ENCODE data around the gene RASGRF2. TPM values are rescaled to one million over a fixed set of nuclear protein-coding genes. Genes with fewer than 3 reads are reported as not detected.
A peak's percentile ranks its signal among the peaks of the same experiment; 100 is the strongest.

The RASGRF2 gene
- total RNA-seq, 1 donor from 2014 or later, result not detected

DNA sequence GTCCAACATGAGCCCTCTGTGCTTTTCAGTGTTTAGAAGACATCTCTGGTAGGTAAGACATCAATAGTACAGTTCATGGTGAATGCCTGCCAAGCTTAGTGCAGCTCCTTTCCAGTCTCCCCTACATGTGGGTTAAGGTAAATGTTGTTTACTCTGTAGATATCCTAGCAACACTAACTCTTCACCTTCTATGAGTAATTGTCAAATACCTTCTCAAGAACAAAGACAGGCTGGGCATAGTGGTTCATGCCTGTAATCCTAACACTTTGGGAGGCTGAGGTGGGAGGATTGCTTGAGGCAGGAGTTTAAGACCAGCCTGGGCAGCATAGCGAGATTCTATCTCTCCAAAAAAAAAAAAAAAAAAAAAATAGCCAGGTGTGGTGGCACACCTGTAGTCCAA lies 18.7 kb upstream of the RASGRF2 start:
- no peak for DNase-seq (ENCODE audit: low read depth)

- no peak for DNase-seq (ENCODE audit: low read depth)
These were observed 8.8 kb upstream of the RASGRF2 start for GRCh38 chr5:80951366-80951765.

GRCh38 chr5:80953587-80953986 lies 6.6 kb upstream of the RASGRF2 start:
- no peak for DNase-seq (ENCODE audit: low read depth)

GRCh38 chr5:80955082-80955590 lies 5.0 kb upstream of the RASGRF2 start:
- no peak for DNase-seq (ENCODE audit: low read depth)

- no peak for DNase-seq (ENCODE audit: low read depth)
These were observed 3.9 kb upstream of the RASGRF2 start for GRCh38 chr5:80956272-80956671.

DNA sequence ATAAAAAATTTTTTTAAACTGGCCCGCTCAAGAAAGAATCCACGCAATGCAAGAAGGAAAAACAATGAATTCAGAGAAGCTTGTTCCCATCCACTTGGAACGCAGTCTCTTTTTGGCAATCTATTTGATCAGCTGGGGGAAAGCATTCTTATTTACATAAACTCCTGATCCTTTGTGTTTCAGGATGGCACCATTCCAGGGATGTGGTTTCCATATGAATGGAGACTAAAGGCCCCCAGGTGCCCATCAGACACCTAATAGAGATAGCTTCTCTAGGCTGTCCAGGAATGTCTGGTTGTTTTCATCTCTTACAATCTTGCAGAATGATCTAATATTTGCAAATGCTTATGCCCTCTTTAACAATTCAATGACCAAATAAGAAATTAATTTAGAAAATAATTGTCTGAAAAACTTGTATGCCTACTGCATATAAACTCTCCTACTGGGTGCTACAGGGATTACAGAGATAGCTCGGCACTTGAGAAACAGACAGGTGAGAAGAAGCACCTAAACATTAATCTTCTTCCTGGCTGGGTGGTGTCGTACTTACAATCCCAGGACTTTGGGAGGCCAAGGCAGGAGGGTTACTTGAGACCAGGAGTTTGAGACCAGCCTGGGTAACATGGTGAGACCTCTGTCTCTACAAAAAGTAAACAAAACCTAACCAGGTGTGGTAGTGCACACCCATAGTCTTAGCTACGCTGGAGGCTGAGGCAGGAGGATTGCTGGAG lies 3.0 kb upstream of the RASGRF2 start:
- no peak for DNase-seq (ENCODE audit: low read depth)

DNA sequence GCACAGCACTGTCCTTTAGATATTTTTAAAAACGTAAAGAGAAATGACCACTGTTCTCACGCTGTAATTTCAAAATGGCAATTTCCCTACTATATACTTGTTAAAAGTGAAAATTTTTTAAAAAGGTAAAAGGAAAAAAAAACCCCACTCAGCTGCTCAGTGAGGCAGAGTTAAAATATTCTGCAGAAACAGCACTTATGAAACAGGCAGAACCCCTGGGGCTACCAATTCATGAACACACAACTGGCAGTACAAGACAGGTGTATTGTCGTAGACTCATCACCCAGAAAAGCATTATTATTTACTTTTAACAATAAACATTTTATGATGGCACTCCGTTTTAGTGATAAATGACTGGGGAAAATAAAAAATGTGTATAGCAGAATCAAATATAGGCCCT lies 1.5 kb upstream of the RASGRF2 start:
- DNase-seq (ENCODE audit: low read depth), result no peak

DNA sequence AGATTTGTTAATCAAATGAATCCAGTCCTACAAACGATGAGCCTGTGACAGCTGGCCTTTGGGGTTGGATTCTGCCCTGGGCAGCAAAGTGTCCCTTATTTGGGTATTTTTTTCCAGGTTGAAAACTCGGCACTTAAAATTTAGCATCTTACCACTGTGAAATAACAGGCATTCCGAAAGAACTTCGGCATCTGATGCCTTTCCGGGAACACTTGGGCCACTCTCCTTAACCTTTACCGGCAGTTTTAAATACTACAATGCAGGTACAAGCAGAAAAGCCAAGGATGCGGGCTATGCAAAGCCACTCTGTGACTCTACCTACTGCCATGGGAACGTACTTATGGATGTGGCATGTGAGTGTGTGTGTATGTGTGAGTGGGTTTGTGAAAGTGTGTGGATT lies 1.0 kb upstream of the RASGRF2 start:
- no peak for DNase-seq (ENCODE audit: low read depth)

DNA sequence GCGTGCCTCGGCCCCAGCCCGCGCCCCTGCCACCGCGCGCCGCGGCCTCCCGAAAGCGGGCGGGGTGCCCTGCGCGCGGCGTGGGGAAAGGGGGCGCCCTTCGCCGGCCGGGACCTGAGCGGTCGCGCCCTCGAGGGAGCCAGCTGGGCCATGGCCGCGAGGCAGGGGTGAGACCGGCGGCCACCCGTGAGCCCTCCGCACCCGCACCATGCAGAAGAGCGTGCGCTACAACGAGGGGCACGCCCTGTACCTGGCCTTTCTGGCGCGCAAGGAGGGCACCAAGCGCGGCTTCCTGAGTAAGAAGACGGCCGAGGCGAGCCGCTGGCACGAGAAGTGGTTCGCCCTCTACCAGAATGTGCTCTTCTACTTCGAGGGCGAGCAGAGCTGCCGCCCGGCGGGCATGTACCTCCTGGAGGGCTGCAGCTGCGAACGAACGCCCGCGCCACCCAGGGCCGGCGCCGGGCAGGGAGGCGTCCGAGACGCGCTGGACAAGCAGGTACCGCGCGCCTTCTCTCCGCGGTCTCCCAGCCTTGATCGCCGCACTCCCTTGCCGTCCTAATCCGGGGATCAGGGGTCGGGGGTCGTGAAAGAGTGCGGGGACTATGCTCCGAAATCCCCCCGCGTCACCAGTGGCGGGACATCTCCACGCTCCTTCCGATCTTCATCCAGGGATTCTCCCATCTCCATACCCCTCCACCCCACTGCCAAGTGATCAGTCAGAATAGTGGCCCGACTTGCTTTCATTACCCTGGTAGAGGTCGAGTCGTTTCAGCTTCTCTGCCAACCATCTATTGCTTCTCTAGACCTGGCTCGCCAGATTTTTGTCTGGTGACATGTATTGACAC lies 590 bp downstream of the RASGRF2 start:
- DNase-seq (ENCODE audit: low read depth), result peak; percentile 6

- no peak for DNase-seq (ENCODE audit: low read depth)
These were observed 1.5 kb downstream of the RASGRF2 start for GRCh38 chr5:80961376-80962281.

DNA sequence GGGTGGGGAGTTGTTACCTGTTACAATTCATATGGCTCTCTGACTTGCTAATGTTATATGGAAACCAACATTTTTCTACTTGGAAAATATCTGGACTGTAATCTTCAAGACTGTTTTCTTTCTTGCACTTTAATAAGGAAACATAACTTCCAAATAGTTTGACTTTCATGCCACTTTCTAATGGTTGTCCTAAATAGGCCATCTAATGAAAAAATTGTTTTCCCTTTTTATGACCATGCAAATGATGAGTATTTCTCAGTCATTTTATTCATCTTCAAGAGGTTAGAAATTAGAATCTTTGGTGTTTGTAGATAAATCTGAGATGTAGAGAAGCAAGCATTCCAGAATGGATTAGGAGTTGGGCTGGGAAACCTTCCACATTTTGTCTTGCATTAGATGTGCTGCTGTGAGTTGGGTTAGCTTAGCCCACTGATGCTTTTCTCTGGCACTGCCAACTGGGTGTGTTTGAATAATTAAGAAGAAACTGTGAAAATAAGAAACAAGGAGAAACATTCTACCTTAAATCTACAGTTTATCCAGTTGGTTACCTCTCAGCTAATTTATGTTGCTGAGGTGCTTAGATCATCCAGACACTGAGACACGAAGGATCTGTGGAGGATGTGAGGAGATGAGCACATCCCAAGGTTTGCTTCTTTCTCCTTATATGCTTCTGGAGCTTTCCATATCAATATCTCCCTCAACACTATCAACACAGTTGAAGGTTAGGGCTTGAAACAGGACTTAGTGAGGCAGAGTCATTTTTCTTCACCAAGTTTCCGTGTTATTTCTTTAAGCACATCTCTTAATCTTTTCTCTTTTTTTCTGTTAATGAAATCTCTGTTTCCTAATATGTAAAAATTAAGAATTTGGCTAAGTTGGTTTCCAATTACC lies 2.7 kb downstream of the RASGRF2 start:
- no peak for DNase-seq (ENCODE audit: low read depth)

DNA sequence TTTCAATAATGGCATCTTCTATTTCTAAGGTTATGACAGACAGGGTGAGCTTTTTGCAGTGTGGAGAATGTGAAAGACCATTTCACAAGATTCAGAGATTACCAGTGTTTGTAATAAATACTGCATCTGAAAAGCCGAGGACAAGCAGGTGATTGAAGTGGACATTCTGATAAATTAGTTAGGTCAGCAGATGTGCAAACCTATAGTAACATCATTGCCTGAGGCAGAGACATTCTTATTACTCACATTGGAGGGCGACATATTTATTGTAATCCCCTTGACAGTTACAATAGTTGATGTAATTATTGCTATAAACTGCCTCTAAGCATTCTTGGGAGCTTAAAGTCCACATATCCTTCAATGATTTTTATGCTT lies 3.3 kb downstream of the RASGRF2 start:
- no peak for DNase-seq (ENCODE audit: low read depth)

GRCh38 chr5:80963966-80964481 lies 3.9 kb downstream of the RASGRF2 start:
- DNase-seq (ENCODE audit: low read depth), result no peak

DNA sequence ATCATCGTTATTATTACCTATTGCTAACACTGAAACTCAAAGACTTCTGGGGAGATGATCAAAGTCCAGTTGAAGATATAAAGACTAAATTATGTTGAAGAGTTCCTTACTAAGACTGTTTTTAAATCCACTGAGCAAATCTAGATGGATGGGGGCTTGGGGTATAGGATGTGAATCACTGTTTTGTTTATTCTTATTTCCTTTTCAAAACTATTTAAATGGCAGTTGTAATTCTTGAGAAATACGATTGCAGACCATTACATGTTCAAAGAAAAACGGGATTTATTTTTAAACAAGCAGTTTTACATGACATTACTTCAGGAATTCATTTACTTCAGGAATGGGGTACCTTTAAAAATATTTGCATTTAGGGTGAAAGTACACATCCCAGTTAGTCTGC lies 4.3 kb downstream of the RASGRF2 start:
- no peak for DNase-seq (ENCODE audit: low read depth)

DNA sequence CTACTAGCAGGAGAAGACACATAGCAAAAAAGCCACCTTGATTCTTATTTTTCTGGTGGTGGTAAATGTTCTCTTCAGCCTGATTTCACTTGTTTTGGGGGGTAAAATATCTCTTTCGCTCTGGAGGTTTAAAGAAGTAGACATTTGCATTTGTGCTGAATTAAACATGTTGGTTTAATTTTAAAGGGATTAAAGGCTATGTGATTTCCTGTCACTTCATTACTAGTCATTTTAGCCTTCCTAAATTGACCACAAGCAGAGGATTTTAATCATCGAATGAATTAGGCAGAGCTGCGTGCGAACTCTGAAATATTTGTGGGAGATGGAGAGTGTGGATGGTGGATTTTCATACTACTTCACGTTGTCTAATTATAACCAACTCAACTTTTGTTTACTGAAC lies 4.8 kb downstream of the RASGRF2 start:
- DNase-seq (ENCODE audit: low read depth), result no peak

DNA sequence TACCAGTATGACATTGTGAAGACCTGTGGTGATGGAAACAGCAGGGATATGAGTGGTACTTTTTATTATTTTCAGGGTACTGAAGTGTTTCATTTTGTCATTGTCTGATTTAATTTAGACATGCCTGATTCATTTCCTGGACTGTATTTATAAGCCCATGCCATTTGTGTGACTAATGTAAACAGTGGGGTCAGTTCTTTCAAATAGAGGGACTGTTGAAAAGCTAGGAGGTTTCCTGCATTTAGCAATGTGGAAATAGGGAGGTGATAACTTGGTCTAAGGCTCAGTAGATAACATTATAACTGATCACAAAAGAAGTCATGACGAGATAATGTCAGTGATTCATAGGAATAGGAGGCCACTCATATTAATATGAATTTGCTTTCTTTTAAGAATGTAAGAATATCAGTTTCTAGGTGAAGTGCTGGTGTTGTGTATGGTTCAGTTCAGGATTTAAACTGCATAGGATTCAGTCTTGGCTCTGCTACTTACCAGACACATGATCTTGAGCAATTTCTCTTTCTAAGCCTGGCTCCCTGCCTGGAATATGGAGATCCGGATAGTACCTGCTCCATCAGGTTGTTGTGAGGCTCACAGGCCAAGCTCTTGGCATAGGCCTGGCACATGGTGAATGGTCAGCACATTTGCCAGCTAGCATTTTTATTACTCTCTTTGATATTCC lies 7.5 kb downstream of the RASGRF2 start:
- peak; percentile 44 for DNase-seq (ENCODE audit: low read depth)

- DNase-seq (ENCODE audit: low read depth), result no peak
These were observed 12.9 kb downstream of the RASGRF2 start for GRCh38 chr5:80973027-80973426.

DNA sequence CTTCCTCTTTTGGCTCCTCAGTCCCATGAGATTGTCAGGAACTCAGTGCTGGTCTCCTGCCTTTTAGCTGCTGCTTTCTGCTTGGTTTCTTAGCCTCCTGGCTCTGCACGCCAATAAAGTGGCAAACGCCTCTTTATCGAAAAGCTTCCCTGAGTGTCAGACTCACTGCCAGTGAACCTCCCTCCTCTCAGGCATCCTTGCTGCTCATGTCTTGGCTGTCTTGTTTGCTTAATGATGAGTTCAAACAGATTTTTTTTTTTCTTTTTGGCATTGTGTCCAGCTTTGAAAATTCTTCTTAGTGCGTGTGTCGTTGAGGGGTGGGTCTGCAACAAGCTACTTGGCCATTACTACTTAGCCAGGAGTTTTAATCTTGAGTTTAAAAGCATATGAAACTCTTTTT lies 14.9 kb downstream of the RASGRF2 start:
- no peak for DNase-seq (ENCODE audit: low read depth)

DNA sequence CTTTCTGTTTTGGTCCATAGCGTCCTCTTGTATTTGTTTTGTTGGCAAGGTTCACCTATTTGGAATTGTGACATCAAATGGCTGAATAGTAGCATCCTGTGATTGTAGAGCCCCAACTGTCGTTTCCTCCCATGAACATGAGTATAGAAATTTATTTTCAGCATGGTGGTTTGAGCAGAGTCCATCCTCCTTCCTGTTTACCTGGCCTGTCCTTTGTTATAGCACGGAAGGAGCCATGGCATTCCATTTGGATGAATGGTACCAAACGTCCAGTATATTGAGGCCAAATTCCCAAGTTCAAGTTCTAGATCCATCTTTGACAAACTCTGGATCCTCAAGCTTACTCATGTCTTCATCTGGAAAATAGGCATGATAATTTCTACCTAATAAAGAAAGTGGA lies 16.8 kb downstream of the RASGRF2 start:
- no peak for DNase-seq (ENCODE audit: low read depth)

GRCh38 chr5:80977764-80978163 lies 17.6 kb downstream of the RASGRF2 start:
- no peak for DNase-seq (ENCODE audit: low read depth)
